Measurements from ENCODE around the gene XRRA1. TPM values are rescaled to one million over a fixed set of nuclear protein-coding genes. Genes with fewer than 3 reads are reported as not detected.

XRRA1 gene
- total and polyA plus RNA-seq, 2 of the 4 experiments (the other 2 are of a cell fraction): 5.4 to 6.3 TPM

DNA sequence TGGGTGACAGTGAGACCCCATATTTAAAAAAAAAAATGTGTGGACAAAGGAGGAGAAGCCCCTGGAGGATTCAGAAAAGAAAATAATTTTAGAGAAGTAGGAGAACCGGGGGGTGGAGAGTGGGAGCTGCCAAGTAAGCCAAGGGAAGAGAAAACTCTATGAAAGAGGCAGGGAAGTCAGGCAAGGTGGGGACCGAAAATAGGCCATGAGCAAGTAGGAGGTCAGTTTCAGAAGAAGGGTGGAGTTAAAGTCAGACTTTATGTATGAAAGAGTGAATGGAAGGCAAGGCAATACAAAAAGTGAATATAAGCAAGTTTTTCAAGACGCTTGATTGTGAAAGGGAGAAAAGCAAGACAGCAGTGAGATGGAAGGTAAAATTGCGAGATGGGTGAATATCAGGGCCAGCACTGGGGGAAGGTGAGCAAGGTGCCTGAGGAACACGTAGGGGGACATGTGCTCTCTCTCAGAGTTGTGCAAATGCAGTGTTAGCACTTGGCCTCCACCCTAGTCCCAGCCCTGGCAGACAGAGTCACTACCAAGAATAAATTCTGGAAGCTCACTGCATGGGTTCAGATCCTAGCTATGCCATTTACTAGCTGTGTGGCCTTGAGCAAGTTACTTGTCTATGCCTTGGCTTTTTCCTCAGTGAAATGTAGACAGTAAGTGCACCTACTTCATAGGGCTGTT, 6.7 kb downstream of the XRRA1 start:
- Histone ChIP-seq H3K36me3 (ENCODE audit: control insufficient read depth, insufficient read depth, low read length) (no peaks in the 10 kb centered on the region; the same call in 1 of the 2 replicates), H3K14ac (replicated peaks; ENCODE audit: low read depth, low read length) (peak overlapping the region; percentile 77), H4K20me1 (ENCODE audit: insufficient read depth, low read length) (no peaks in the 10 kb centered on the region; the same call in 1 of the 2 replicates), H3K4ac (ENCODE audit: low read depth, low read length) (peak overlapping the region; percentile 78), H2AK5ac (ENCODE audit: low read depth, low read length) (peak overlapping the region; percentile 82), H3K9me3 (ENCODE audit: control insufficient read depth, insufficient read depth, low read length) (no peaks in the 10 kb centered on the region), H2AK9ac (replicated peaks; ENCODE audit: low read depth, low read length, poor library complexity) (peak overlapping the region; percentile 93), H2BK120ac (ENCODE audit: low read depth, low read length) (peak overlapping the region; percentile 85), H3K23ac (ENCODE audit: low read depth, low read length) (0 out of 2 replicates have a peak overlapping the region, but pooled peaks have one; percentile 77), H3K56ac (ENCODE audit: extremely low read depth, insufficient read depth, low read length) (no peak overlapping the region), H4K8ac (ENCODE audit: low read depth in 2 of 2, low read length in 2 of 2) (peak overlapping the region; percentile 36 to 42; a peak in 2 of 4 replicates), H4K91ac (ENCODE audit: insufficient read depth, low read depth, low read length) (peak overlapping the region; percentile 69), H2BK5ac (ENCODE audit: low read depth, low read length, poor library complexity, severe bottlenecking) (peak overlapping the region; percentile 80), H4K5ac (ENCODE audit: low read depth, low read length) (no peak overlapping the region), H3K4me3 (ENCODE audit: insufficient read depth, low read depth, low read length) (no peak overlapping the region), H3K4me1 (ENCODE audit: control insufficient read depth, insufficient read depth, low read length) (peaks cover 15% of the 10 kb centered on the region), H3K27me3 (ENCODE audit: control insufficient read depth, insufficient read depth, low read length) (no peaks in the 10 kb centered on the region), H2BK20ac (ENCODE audit: low read depth, low read length) (peak overlapping the region; percentile 86), H2AFZ (replicated peaks; ENCODE audit: low read length, poor library complexity) (no peak overlapping the region), H3K9ac (ENCODE audit: low read depth, low read length) (peak overlapping the region; percentile 9; the same call in 1 of the 2 replicates), H2BK15ac (ENCODE audit: low read depth, low read length) (peak overlapping the region; percentile 58), H3K79me1 (ENCODE audit: low read depth in 1 of 2, low read length in 2 of 2) (peaks cover 0 to 25% of the 10 kb centered on the region in 2 experiments; a peak in 2 of 4 replicates), H3K18ac (ENCODE audit: low read depth, low read length) (no peak overlapping the region), H3K27ac (ENCODE audit: insufficient read depth, low read length) (no peak overlapping the region; the same call in 1 of the 2 replicates), H3K9me1 (ENCODE audit: insufficient read depth, low read length) (peaks cover 19% of the 10 kb centered on the region), H3K4me2 (ENCODE audit: low read depth, low read length) (no peak overlapping the region)
- no peak for TF ChIP-seq MAZ (IDR thresholded peaks at IDR 0.05; ENCODE audit: borderline replicate concordance, low read depth, low read length)
- TF ChIP-seq, protein P1, sequence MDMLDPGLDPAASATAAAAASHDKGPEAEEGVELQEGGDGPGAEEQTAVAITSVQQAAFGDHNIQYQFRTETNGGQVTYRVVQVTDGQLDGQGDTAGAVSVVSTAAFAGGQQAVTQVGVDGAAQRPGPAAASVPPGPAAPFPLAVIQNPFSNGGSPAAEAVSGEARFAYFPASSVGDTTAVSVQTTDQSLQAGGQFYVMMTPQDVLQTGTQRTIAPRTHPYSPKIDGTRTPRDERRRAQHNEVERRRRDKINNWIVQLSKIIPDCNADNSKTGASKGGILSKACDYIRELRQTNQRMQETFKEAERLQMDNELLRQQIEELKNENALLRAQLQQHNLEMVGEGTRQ (IDR thresholded peaks at IDR 0.05; ENCODE audit: low read depth, low read length): no peak
- TF ChIP-seq MAFK (IDR thresholded peaks at IDR 0.05; ENCODE audit: low read depth, low read length): no peak
- no peak for TF ChIP-seq CEBPB (IDR thresholded peaks at IDR 0.05; ENCODE audit: low read depth, low read length)
- TF ChIP-seq BHLHE40 (IDR thresholded peaks at IDR 0.05; ENCODE audit: low read depth, low read length): no peak
- TF ChIP-seq, protein P2, sequence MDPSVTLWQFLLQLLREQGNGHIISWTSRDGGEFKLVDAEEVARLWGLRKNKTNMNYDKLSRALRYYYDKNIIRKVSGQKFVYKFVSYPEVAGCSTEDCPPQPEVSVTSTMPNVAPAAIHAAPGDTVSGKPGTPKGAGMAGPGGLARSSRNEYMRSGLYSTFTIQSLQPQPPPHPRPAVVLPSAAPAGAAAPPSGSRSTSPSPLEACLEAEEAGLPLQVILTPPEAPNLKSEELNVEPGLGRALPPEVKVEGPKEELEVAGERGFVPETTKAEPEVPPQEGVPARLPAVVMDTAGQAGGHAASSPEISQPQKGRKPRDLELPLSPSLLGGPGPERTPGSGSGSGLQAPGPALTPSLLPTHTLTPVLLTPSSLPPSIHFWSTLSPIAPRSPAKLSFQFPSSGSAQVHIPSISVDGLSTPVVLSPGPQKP (IDR thresholded peaks at IDR 0.05; ENCODE audit: borderline replicate concordance, low read depth, low read length): no peak
- DNase-seq: no peak
- POLR2A ChIA-PET (ENCODE audit: unreplicated experiment): no interaction called here
- intact Hi-C loops (cut with micrococcal nuclease): no loop called here
- 100% methylated on average over 3 of the region's 5 CpGs; no CpG with 5 or more reads in 1 of the 2 experiments for WGBS, 2 experiments (ENCODE audit: extremely low coverage in 2 of 2, insufficient read length in 1 of 2)
- in situ Hi-C loops (cut with MboI; ENCODE audit: low sequenced_read_pairs): no loop called here
- no TSS peak for BruUV-seq (replicated peaks)
- CTCF ChIA-PET: interaction anchor here (0.6 to 0.7 kb wide), 2 partner anchors 72 to 1894 kb away, joined by 3 to 6 read pairs; no protein-coding TSS in a partner anchor
- ATAC-seq (ENCODE audit: low read depth): no peak
- dilution Hi-C loops (cut with HindIII; ENCODE audit: low sequenced_read_pairs, unreplicated experiment): no loop called here
